Stimulated activated CD4-positive, alpha-beta T cell treated with anti-CD3 and anti-CD28 coated beads, TNF-alpha, amount 100 ng/mL, for 24 hours (primary cell): ENCODE measurements around the gene CD48.

Experiments used
- DNase-seq, 3 experiments: peaks; one replicate each; pipeline ENCODE4 v3.0.0-alpha.2; 2020; ENCODE audit warnings: low read depth in 3 of 3

CD48 gene

GRCh38 chr1:160676869-160677597 lies 34.6 kb downstream of the CD48 start:
- no peak for DNase-seq

GRCh38 chr1:160675641-160676410 lies 35.8 kb downstream of the CD48 start:
- peak; percentile 46 to 78 (median 63) for DNase-seq

- no peak for DNase-seq
Observed at GRCh38 chr1:160674415-160674814, 37.2 kb downstream of the CD48 start.

- DNase-seq: peak in 1 of 3 experiments; percentile 38
Observed at GRCh38 chr1:160672789-160673695, 38.6 kb downstream of the CD48 start.

- no peak for DNase-seq
Observed at GRCh38 chr1:160671603-160672517, 39.8 kb downstream of the CD48 start.

GRCh38 chr1:160670701-160671100 lies 40.9 kb downstream of the CD48 start:
- no peak for DNase-seq

- no peak for DNase-seq
Observed at GRCh38 chr1:160669802-160670201, 41.8 kb downstream of the CD48 start.

- no peak for DNase-seq
Observed at GRCh38 chr1:160669276-160669675, 42.3 kb downstream of the CD48 start.

GRCh38 chr1:160667896-160668295 lies 43.7 kb downstream of the CD48 start:
- DNase-seq: no peak

GRCh38 chr1:160666079-160666442 lies 45.6 kb downstream of the CD48 start:
- no peak for DNase-seq

GRCh38 chr1:160665330-160666078 lies 46.1 kb downstream of the CD48 start:
- DNase-seq: no peak

GRCh38 chr1:160664573-160665051 lies 47.0 kb downstream of the CD48 start:
- DNase-seq: no peak

- no peak for DNase-seq
Observed at GRCh38 chr1:160662910-160663309, 48.7 kb downstream of the CD48 start.

GRCh38 chr1:160659566-160659965 lies 52.1 kb downstream of the CD48 start:
- no peak for DNase-seq

GRCh38 chr1:160658814-160659193 lies 52.8 kb downstream of the CD48 start:
- no peak for DNase-seq

GRCh38 chr1:160658162-160658813 lies 53.3 kb downstream of the CD48 start:
- no peak for DNase-seq

GRCh38 chr1:160657250-160657781 lies 54.3 kb downstream of the CD48 start:
- no peak for DNase-seq

GRCh38 chr1:160656737-160657136 lies 54.9 kb downstream of the CD48 start:
- DNase-seq: no peak

- DNase-seq: no peak
Observed at GRCh38 chr1:160653620-160654016, 58.0 kb downstream of the CD48 start.
